ENCODE measurements around the gene S100PBP. TPM values are rescaled to one million over a fixed set of nuclear protein-coding genes. Genes with fewer than 3 reads are reported as not detected.

S100PBP gene
- total and polyA plus RNA-seq, 12 donors, result 14.0 to 50.1 (median 32.9) TPM

GRCh38 chr1:32830092-32830852 lies 12.8 kb downstream of the S100PBP start:
- intact Hi-C loops (cut with DNase I), result no loop called here
- Histone ChIP-seq H3K4me3 (no peak overlapping the region), H3K27me3 (no peaks in the 10 kb centered on the region), H3K9me3 (replicated peaks in 1 of 3) (no peaks in the 10 kb centered on the region), H3K27ac (no peak overlapping the region), H3K4me1 (replicated peaks in 1 of 2) (peaks cover 12 to 13% of the 10 kb centered on the region in 2 donors), H3K36me3 (replicated peaks in 1 of 2) (peaks cover 0 to 93% of the 10 kb centered on the region in 2 donors)
- TF ChIP-seq POLR2A (IDR thresholded peaks at IDR 0.05) (no peak), CTCF (IDR thresholded peaks at IDR 0.05) (no peak)
- 89 to 92% (median 90%) methylated on average over 6 of the region's 6 CpGs for WGBS, 4 donors
- no peak for DNase-seq

DNA sequence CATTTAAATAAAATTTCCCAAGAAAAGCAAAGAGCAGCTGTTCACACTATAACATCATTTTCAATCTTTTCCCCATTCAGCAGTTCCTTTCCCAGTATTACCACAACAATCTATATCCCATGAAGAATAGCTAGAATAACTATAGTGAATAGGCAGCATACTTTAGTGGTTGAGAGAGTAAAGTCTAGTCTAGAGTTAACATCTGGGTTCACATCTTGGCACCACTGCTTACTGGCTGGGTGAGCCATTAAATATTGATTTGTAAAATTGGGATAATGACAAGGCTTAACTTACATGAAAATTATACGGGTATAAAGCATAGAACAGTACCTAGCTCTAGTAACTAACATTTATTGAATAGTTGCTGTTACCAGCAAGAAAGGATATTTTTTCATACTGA lies 14.4 kb downstream of the S100PBP start:
- no peak for TF ChIP-seq POLR2A (IDR thresholded peaks at IDR 0.05)
- no peak for TF ChIP-seq CTCF (IDR thresholded peaks at IDR 0.05)
- H3K9me3 ChIP-seq (replicated peaks in 1 of 3), result no peaks in the 10 kb centered on the region
- no peaks in the 10 kb centered on the region for H3K27me3 ChIP-seq
- DNase-seq, result no peak
- intact Hi-C loops (cut with DNase I), result no loop called here
- H3K4me3 ChIP-seq, result no peak overlapping the region
- 88 to 100% (median 92%) methylated on average over 1 of the region's 1 CpG for WGBS, 4 donors
- H3K4me1 ChIP-seq (replicated peaks in 1 of 2), result peaks cover 12 to 13% of the 10 kb centered on the region in 2 donors
- H3K36me3 ChIP-seq (replicated peaks in 1 of 2), result peaks cover 0 to 78% of the 10 kb centered on the region in 2 donors
- no peak overlapping the region for H3K27ac ChIP-seq

DNA sequence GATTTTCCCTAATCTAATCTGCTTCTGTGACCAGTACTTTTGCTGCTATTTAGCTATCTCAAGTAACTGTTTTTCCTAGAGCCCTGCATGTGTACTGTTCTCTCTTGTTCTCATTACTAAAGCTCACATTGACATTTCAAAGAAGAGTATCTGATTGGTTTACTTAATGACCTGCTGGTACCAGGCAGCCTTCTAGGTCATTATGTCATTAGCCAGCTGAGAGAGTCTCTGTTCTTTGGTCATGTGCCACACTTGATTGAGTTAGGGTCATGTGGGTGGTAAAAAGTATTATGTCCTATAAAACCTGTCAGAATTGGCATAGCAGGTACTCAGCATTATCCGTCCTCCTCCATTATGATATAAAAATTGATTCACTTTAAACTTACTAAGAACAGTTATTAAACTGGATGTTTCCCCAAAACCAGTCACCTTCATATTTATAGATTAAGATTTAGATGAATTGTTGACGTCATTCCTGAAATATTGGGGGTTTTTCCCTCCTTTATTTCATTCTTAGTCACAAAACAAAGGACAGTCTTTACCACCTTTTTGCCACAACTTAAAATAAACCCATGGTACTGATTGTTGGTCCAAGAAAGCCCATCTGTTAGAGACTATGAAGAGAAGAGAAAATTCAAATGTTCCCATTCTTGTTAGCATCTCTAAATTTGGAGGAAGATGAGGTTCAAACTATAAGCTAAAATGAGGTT lies 31.1 kb downstream of the S100PBP start:
- intact Hi-C loops (cut with DNase I), result no loop called here
- Histone ChIP-seq H3K4me3 (no peak overlapping the region), H3K27me3 (no peaks in the 10 kb centered on the region), H3K27ac (peak overlapping the region in 1 of 5 donors; percentile 43), H3K4me1 (replicated peaks in 1 of 2) (peaks cover 5 to 17% of the 10 kb centered on the region in 2 donors), H3K9me3 (replicated peaks in 1 of 3) (no peaks in the 10 kb centered on the region), H3K36me3 (replicated peaks in 1 of 2) (peaks cover 0 to 21% of the 10 kb centered on the region in 2 donors)
- no peak for TF ChIP-seq POLR2A (IDR thresholded peaks at IDR 0.05)
- TF ChIP-seq CTCF (IDR thresholded peaks at IDR 0.05), result no peak
- DNase-seq, result peak in 1 of 7 donors; percentile 82
- 36 to 45% (median 41%) methylated on average over 2 of the region's 2 CpGs for WGBS, 4 donors

- Histone ChIP-seq H3K27ac (no peak overlapping the region), H3K4me1 (replicated peaks in 1 of 2) (peaks cover 0 to under 1% of the 10 kb centered on the region in 2 donors), H3K9me3 (replicated peaks in 1 of 3) (no peaks in the 10 kb centered on the region), H3K4me3 (no peak overlapping the region), H3K27me3 (no peaks in the 10 kb centered on the region), H3K36me3 (replicated peaks in 1 of 2) (peaks cover 0 to 53% of the 10 kb centered on the region in 2 donors)
- intact Hi-C loops (cut with DNase I), result no loop called here
- 91 to 95% (median 94%) methylated on average over 13 of the region's 13 CpGs for WGBS, 4 donors
- DNase-seq, result no peak
- TF ChIP-seq POLR2A (IDR thresholded peaks at IDR 0.05), result no peak
Measured at GRCh38 chr1:32855861-32856617, 38.6 kb downstream of the S100PBP start.
